ENCODE data around the gene STAP1.
A peak's percentile ranks its signal among the peaks of the same experiment; 100 is the strongest.
"Not testable (repeated sequence)": the region's sequence is repeated elsewhere in the genome, so short reads cannot be mapped to it uniquely, and the experiment has no call there.

The STAP1 gene

GRCh38 chr4:67558493-67558892, at the start of gene STAP1:
Gene STAP1, plus strand, starts transcription at chr4:67558727. Its CDS starts 83 bp downstream, at chr4:67558810.
- DNase-seq: no peak

- DNase-seq: no peak
These were observed 46.0 kb upstream of the STAP1 start for GRCh38 chr4:67512501-67512900.

GRCh38 chr4:67520141-67520540, 38.4 kb upstream of the STAP1 start:
- no peak for DNase-seq

GRCh38 chr4:67521506-67521905, 37.0 kb upstream of the STAP1 start:
- DNase-seq: no peak

- peak; percentile 48 for DNase-seq
These were observed 36.3 kb upstream of the STAP1 start for GRCh38 chr4:67522230-67522629.

- no peak for DNase-seq
These were observed 35.5 kb upstream of the STAP1 start for GRCh38 chr4:67522851-67523671.

GRCh38 chr4:67524140-67524539, 34.4 kb upstream of the STAP1 start:
- not testable (repeated sequence) for DNase-seq

- peak; percentile 6 for DNase-seq
These were observed 27.1 kb upstream of the STAP1 start for GRCh38 chr4:67531379-67531962.

GRCh38 chr4:67532397-67532796, 26.1 kb upstream of the STAP1 start:
- not testable (repeated sequence) for DNase-seq

GRCh38 chr4:67533112-67533511, 25.4 kb upstream of the STAP1 start:
- no peak for DNase-seq

GRCh38 chr4:67535280-67535840, 23.2 kb upstream of the STAP1 start:
- DNase-seq: no peak

GRCh38 chr4:67539830-67540229, 18.7 kb upstream of the STAP1 start:
- DNase-seq: no peak

GRCh38 chr4:67542076-67542475, 16.5 kb upstream of the STAP1 start:
- DNase-seq: peak; percentile 24

- peak; percentile 97 for DNase-seq
These were observed 13.1 kb upstream of the STAP1 start, which contains the start of gene CENPC for GRCh38 chr4:67545199-67546003. Gene CENPC, minus strand, starts transcription at chr4:67545503. Its CDS starts 148 bp downstream, at chr4:67545355.

- peak; percentile 50 for DNase-seq
These were observed 12.5 kb upstream of the STAP1 start for GRCh38 chr4:67546004-67546356.

- no peak for DNase-seq
These were observed 11.6 kb upstream of the STAP1 start for GRCh38 chr4:67546971-67547370.

GRCh38 chr4:67549123-67549522, 9.4 kb upstream of the STAP1 start:
- DNase-seq: peak; percentile 48

- DNase-seq: no peak
These were observed 8.1 kb upstream of the STAP1 start for GRCh38 chr4:67550451-67550850.

GRCh38 chr4:67550857-67551256, 7.7 kb upstream of the STAP1 start:
- DNase-seq: no peak

- DNase-seq: peak; percentile 27
These were observed 6.3 kb upstream of the STAP1 start for GRCh38 chr4:67552146-67552792.

GRCh38 chr4:67554096-67554495, 4.4 kb upstream of the STAP1 start:
- DNase-seq: no peak

GRCh38 chr4:67555447-67555846, 3.1 kb upstream of the STAP1 start:
- no peak for DNase-seq

- no peak for DNase-seq
These were observed 2.1 kb upstream of the STAP1 start for GRCh38 chr4:67556436-67556835.

Measured in NCI-H69 (cell line).